B cell (primary cell): ENCODE data around the gene SCUBE1. TPM values are rescaled to one million over a fixed set of nuclear protein-coding genes. Genes with fewer than 3 reads are reported as not detected.

Source experiments
- ATAC-seq: fragments of 200-7000 bp; cut with Tn5 transposase; one replicate; pipeline ENCODE4 v1.10.0; 2021; ENCODE audit warnings: low read depth, mild to moderate bottlenecking, moderate number of reproducible peaks, moderate library complexity
- CTCF ChIA-PET: fragments of 350-600 bp; sonication (Branson Sonifier 250); formaldehyde crosslinking; loops from one replicate; lab custom pipeline; 2021; ENCODE audit warnings: antibody characterized with exemption, inconsistent platforms; lab: Charles Lee
- POLR2A ChIA-PET: fragments of 350-600 bp; sonication (Branson Sonifier 250); formaldehyde crosslinking; loops from one replicate; lab custom pipeline; 2021; ENCODE audit warnings: antibody characterized with exemption; lab: Charles Lee
- DNase-seq: peaks from one replicate; pipeline ENCODE4 v3.0.0; 2013
- H2AFZ ChIP-seq: 2 replicates; pipeline ENCODE4 v1.6.1; 2012; ENCODE audit warnings: mild to moderate bottlenecking, low read depth, low read length; ENCODE audit not compliant: insufficient read depth, poor library complexity, severe bottlenecking
- H3K27ac ChIP-seq, 2 donors: 1 replicate in 1 of 2; 2 replicates in 1 of 2; pipeline ENCODE4 v1.5.1; 2012 to 2013; ENCODE audit warnings: low read length in 2 of 2, mild to moderate bottlenecking in 2 of 2, moderate library complexity in 1 of 2
- H3K27me3 ChIP-seq, 4 experiments: fragments of 200-600 bp in 1 of 4; sonication (generic) in 1 of 4; replicated peaks in 1 of 4; 1 replicate in 2 of 4; 2 replicates in 2 of 4; pipeline versions ENCODE4 v1.6.1 to v1.7.0; 2013 to 2016; ENCODE audit warnings: low read length in 3 of 4, mild to moderate bottlenecking in 2 of 4, mixed read lengths in 1 of 4, moderate library complexity in 1 of 4; ENCODE audit not compliant: insufficient read depth in 4 of 4, control insufficient read depth in 3 of 4; ENCODE audit errors: control extremely low read depth in 1 of 4
- H3K36me3 ChIP-seq, 2 experiments: replicated peaks in 1 of 2; 1 replicate in 1 of 2; 2 replicates in 1 of 2; pipeline versions ENCODE4 v1.6.1 to v1.7.1; 2013; ENCODE audit warnings: low read length in 1 of 2; ENCODE audit not compliant: insufficient read depth in 2 of 2, control insufficient read depth in 1 of 2; ENCODE audit errors: control extremely low read depth in 1 of 2, extremely low read depth in 1 of 2
- H3K4me1 ChIP-seq, 2 donors: fragments of 200-600 bp in 1 of 2; sonication (generic) in 1 of 2; 1 replicate in 1 of 2; 2 replicates in 1 of 2; pipeline versions ENCODE4 v1.5.1 to v1.6.1; 2013 to 2017; ENCODE audit warnings: low read length in 2 of 2; ENCODE audit not compliant: control insufficient read depth in 2 of 2, insufficient read depth in 2 of 2
- H3K4me2 ChIP-seq: replicated peaks from 2 replicates; pipeline ENCODE3; 2012; ENCODE audit warnings: mild to moderate bottlenecking, low read depth, low read length; ENCODE audit not compliant: poor library complexity, severe bottlenecking
- H3K4me3 ChIP-seq, 5 experiments: fragments of 200-600 bp in 1 of 5; sonication (generic) in 1 of 5; 1 replicate in 3 of 5; 2 replicates in 2 of 5; pipeline versions ENCODE4 v1.5.1 to v1.7.0; 2011 to 2016; ENCODE audit warnings: low read length in 4 of 5, mild to moderate bottlenecking in 4 of 5, low read depth in 2 of 5, control low read depth in 1 of 5, moderate library complexity in 1 of 5; ENCODE audit not compliant: insufficient read depth in 1 of 5; ENCODE audit errors: control extremely low read depth in 1 of 5, extremely low read depth in 1 of 5
- H3K79me2 ChIP-seq: fragments of 200-600 bp; sonication (generic); one replicate; pipeline ENCODE4 v1.6.0; 2016; ENCODE audit warnings: low read length; ENCODE audit not compliant: control insufficient read depth, insufficient read depth
- H3K9ac ChIP-seq: fragments of 200-600 bp; sonication (generic); 2 replicates; pipeline ENCODE4 v1.6.1; 2017; ENCODE audit warnings: mild to moderate bottlenecking, low read length, moderate library complexity
- H3K9me3 ChIP-seq, 3 donors: one replicate each; pipeline versions ENCODE4 v1.6.1 to v1.7.1; 2013; ENCODE audit warnings: low read length in 2 of 3; ENCODE audit not compliant: control insufficient read depth in 2 of 3, insufficient read depth in 1 of 3; ENCODE audit errors: control extremely low read depth in 1 of 3
- H4K20me1 ChIP-seq: 2 replicates; pipeline ENCODE4 v1.6.0; 2012; ENCODE audit warnings: mild to moderate bottlenecking, low read length; ENCODE audit not compliant: insufficient read depth, control insufficient read depth, poor library complexity, severe bottlenecking
- H3K27ac Mint-ChIP-seq: one replicate; pipeline ENCODE4 v1.8.0; 2021; ENCODE audit warnings: mixed read lengths
- H3K27me3 Mint-ChIP-seq: one replicate; pipeline ENCODE4 v1.8.0; 2021; ENCODE audit warnings: mixed read lengths
- H3K4me1 Mint-ChIP-seq: one replicate; pipeline ENCODE4 v1.8.0; 2021; ENCODE audit warnings: mixed read lengths
- H3K4me3 Mint-ChIP-seq: one replicate; pipeline ENCODE4 v1.8.0; 2021; ENCODE audit warnings: mixed read lengths
- H3K9me3 Mint-ChIP-seq: one replicate; pipeline ENCODE4 v1.8.0; 2022; ENCODE audit warnings: mixed read lengths; ENCODE audit not compliant: insufficient read depth
- CTCF ChIP-seq: fragments of 200-600 bp; IDR thresholded peaks from one replicate; pipeline ENCODE4 v1.8.0; 2022; ENCODE audit warnings: antibody characterized with exemption, mild to moderate bottlenecking
- EZH2 ChIP-seq: IDR thresholded peaks from 2 replicates; pipeline ENCODE4 v1.6.1; 2012; ENCODE audit warnings: borderline replicate concordance, low read depth, mild to moderate bottlenecking, moderate library complexity, low read length; ENCODE audit not compliant: insufficient read depth, poor library complexity, severe bottlenecking
- WGBS: methylation state at CpG from one replicate; pipeline ENCODE4 v1.1.5; 2013; ENCODE audit warnings: missing lambda C conversion rate; ENCODE audit not compliant: insufficient coverage; 5-methylcytosine and 5-hydroxymethylcytosine counted together
- intact Hi-C: fragments of 100-400 bp; cut with micrococcal nuclease; formaldehyde crosslinking; loops from one replicate; pipeline ENCODE4 v1.10.0; 2022
- polyA plus RNA-seq: library from polyadenylated mRNA; depleted of rRNA; stranded (reverse); fragments of >200 nt; gene quantifications from 2 replicates; pipeline ENCODE4 v1.2.3, GENCODE V29; 2012
- total RNA-seq, 2 donors: library from RNA; stranded (reverse); fragments of 120-200 nt in 1 of 2; gene quantifications; 1 replicate in 1 of 2; 2 replicates in 1 of 2; pipeline versions ENCODE4 v1.2.3 to v1.2.4, GENCODE V29; 2013 to 2022

Gene SCUBE1
- total and polyA plus RNA-seq, 2 donors (not counting 1 experiment from before 2014, with no cell fraction given) = not detected

- ATAC-seq (no peak), DNase-seq (no peak)
- Histone ChIP-seq H3K9ac (no peak overlapping the region), H3K4me3 (no peak overlapping the region), H3K27me3 (no peaks in the 10 kb centered on the region), H3K36me3 (peaks cover 0 to 7% of the 10 kb centered on the region in 2 experiments), H3K9me3 (no peaks in the 10 kb centered on the region), H3K4me1 (peaks cover 0 to 12% of the 10 kb centered on the region in 2 donors), H3K79me2 (no peaks in the 10 kb centered on the region), H4K20me1 (no peaks in the 10 kb centered on the region), H2AFZ (no peak overlapping the region), H3K4me2 (no peak overlapping the region), H3K27ac (no peak overlapping the region)
- 89% methylated on average over 21 of the region's 23 CpGs for WGBS
- no peaks in the 10 kb centered on the region for H3K27me3 Mint-ChIP-seq
- peaks cover 11% of the 10 kb centered on the region for H3K4me1 Mint-ChIP-seq
- no peaks in the 10 kb centered on the region for H3K9me3 Mint-ChIP-seq
- CTCF ChIA-PET = no interaction called here
- no peak for TF ChIP-seq EZH2
- no peak for TF ChIP-seq CTCF
- H3K27ac Mint-ChIP-seq = no peak overlapping the region
- POLR2A ChIA-PET = interaction anchor here (0.7 kb wide), 1 partner anchor 533 kb away, joined by 8 read pairs; no protein-coding TSS in a partner anchor
- no peak overlapping the region for H3K4me3 Mint-ChIP-seq
- intact Hi-C loops = no loop called here
Observed at GRCh38 chr22:43166132-43166930, 176.8 kb downstream of the SCUBE1 start.

- ChIA-PET CTCF (interaction anchor here (0.6 to 0.8 kb wide), 2 partner anchors 12 to 596 kb away, joined by 3 read pairs; no protein-coding TSS in a partner anchor), POLR2A (no interaction called here)
- Mint-ChIP-seq H3K4me1 (peaks cover 11% of the 10 kb centered on the region), H3K27me3 (no peaks in the 10 kb centered on the region), H3K9me3 (no peaks in the 10 kb centered on the region), H3K27ac (no peak overlapping the region), H3K4me3 (no peak overlapping the region)
- Histone ChIP-seq H3K4me1 (peaks cover 0 to 12% of the 10 kb centered on the region in 2 donors), H3K4me3 (no peak overlapping the region), H3K9me3 (no peaks in the 10 kb centered on the region), H2AFZ (no peak overlapping the region), H3K9ac (no peak overlapping the region), H3K27ac (no peak overlapping the region), H4K20me1 (peaks cover 3% of the 10 kb centered on the region), H3K27me3 (no peaks in the 10 kb centered on the region), H3K4me2 (no peak overlapping the region), H3K79me2 (no peaks in the 10 kb centered on the region), H3K36me3 (peaks cover 0 to 10% of the 10 kb centered on the region in 2 experiments)
- ATAC-seq = no peak
- DNase-seq = no peak
- intact Hi-C loops = no loop called here
- TF ChIP-seq CTCF (no peak), EZH2 (no peak)
- WGBS = 54% methylated on average over 10 of the region's 16 CpGs
Observed at GRCh38 chr22:43164636-43165035, 178.5 kb downstream of the SCUBE1 start.
